ENCODE data around the gene NUDT3. TPM values are rescaled to one million over a fixed set of nuclear protein-coding genes. Genes with fewer than 3 reads are reported as not detected.

The NUDT3 gene
- polyA plus RNA-seq, 2 of the 4 experiments (the other 2 are of a cell fraction) = 5.2 to 13.4 TPM

DNA sequence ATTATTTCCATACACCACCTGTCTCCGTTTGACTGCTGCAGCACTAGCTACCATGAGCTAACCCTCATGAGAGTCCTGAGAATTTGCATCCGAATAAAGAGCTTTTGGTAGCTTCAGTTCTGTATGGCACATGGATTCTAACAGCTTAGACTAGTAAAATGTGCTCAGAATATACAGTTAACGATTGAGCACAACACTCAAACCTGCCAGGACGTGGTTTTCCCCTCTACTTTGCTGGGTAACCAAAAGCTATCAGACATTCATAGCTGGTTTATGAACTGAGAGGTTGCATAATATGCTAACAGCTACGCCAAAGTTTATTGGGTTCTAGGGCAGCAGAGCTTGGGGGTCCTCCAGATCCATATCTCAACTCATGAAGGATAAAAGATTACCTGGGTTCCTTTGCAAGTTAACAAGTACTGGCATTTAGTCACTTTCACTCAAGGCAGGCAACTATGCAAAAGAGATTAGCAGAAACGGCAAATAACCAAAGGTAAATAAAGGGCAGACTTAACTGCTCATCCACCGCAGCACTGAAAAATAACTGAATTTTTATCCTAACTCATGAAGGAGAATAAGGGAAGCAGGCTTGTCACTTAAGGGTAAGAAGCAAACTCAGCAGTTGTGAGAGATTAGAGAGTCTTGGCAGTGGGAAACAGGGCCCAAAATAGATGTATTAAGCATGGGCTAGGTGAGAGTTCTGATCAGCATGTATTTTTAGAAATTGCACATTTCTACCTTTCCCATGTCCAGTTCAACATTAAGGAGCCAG is 29.4 kb downstream of the NUDT3 start:
- DNase-seq (ENCODE audit: low read depth in 1 of 2, low spot score in 1 of 2) = no peak
- no peak for ATAC-seq
- H3K9me3 ChIP-seq = no peaks in the 10 kb centered on the region
- FAIRE-seq = no peak
- CTCF ChIA-PET = interaction anchor here (0.6 to 1.6 kb wide), 3 partner anchors 52 to 375 kb away, joined by 3 to 5 read pairs (median 3); no protein-coding TSS in a partner anchor
- WGBS (ENCODE audit: missing lambda C conversion rate) = 87% methylated on average over 7 of the region's 7 CpGs
- peaks cover 7% of the 10 kb centered on the region; the same call in 1 of the 3 replicates for H3K4me1 ChIP-seq
- no peak overlapping the region for H3K4me3 ChIP-seq
- H3K4me2 ChIP-seq = no peak overlapping the region
- POLR2A ChIA-PET = no interaction called here
- TF ChIP-seq GATA3 (IDR thresholded peaks at IDR 0.05; ENCODE audit: borderline replicate concordance) (no peak), CEBPB (IDR thresholded peaks at IDR 0.05) (no peak), HOXA7 (CRISPR knock-in tag; IDR thresholded peaks at IDR 0.05) (no peak), SREBF2 (IDR thresholded peaks at IDR 0.05) (no peak), RCOR1 (IDR thresholded peaks at IDR 0.05; ENCODE audit: low read depth, low read length) (no peak), CBX8 (IDR thresholded peaks at IDR 0.05) (no peak), NFE2L2 (conservative IDR thresholded peaks at IDR 0.05; ENCODE audit: low read length) (no peak), KDM5A (IDR thresholded peaks at IDR 0.05) (no peak), TP53 (CRISPR knock-in tag; IDR thresholded peaks at IDR 0.05) (no peak), TFCP2L1 (CRISPR knock-in tag; IDR thresholded peaks at IDR 0.05) (no peak), FOSB (CRISPR knock-in tag; IDR thresholded peaks at IDR 0.05) (no peak), PHF8 (IDR thresholded peaks at IDR 0.05; ENCODE audit: borderline replicate concordance, low read depth) (no peak), ESRRA (IDR thresholded peaks at IDR 0.05; ENCODE audit: borderline replicate concordance, low read length) (no peak), EHMT2 (IDR thresholded peaks at IDR 0.05; ENCODE audit: low read depth) (no peak)
- TF ChIP-seq, protein P1, sequence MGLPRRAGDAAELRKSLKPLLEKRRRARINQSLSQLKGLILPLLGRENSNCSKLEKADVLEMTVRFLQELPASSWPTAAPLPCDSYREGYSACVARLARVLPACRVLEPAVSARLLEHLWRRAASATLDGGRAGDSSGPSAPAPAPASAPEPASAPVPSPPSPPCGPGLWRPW (IDR thresholded peaks at IDR 0.05) = no peak
- TF ChIP-seq, protein P2, sequence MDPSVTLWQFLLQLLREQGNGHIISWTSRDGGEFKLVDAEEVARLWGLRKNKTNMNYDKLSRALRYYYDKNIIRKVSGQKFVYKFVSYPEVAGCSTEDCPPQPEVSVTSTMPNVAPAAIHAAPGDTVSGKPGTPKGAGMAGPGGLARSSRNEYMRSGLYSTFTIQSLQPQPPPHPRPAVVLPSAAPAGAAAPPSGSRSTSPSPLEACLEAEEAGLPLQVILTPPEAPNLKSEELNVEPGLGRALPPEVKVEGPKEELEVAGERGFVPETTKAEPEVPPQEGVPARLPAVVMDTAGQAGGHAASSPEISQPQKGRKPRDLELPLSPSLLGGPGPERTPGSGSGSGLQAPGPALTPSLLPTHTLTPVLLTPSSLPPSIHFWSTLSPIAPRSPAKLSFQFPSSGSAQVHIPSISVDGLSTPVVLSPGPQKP (IDR thresholded peaks at IDR 0.05; ENCODE audit: low read depth, low read length) = no peak
- no peak overlapping the region for H3K27ac ChIP-seq

DNA sequence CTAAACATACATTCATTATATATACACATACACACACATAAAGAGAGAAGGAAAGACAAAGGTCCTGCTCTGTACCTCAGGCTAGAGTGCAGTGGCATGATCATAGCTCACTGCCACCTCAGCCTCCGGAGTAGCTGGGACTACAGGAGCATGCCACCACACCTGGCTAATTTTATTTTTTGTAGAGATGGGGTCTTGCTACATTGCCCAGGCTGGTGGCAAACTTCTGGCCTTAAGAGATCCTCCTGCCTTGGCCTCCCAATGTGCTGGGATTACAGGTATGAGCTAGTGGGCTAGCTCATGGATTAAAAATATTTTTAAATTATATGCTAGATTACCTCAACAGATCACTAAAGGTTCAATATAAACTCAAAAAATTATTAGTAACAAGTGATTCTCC is 30.3 kb downstream of the NUDT3 start:
- Histone ChIP-seq H3K9me3 (no peaks in the 10 kb centered on the region), H3K27ac (no peak overlapping the region), H3K4me2 (no peak overlapping the region), H3K4me1 (peaks cover 7% of the 10 kb centered on the region; the same call in 1 of the 3 replicates), H3K4me3 (no peak overlapping the region)
- FAIRE-seq (no peak), ATAC-seq (no peak), DNase-seq (ENCODE audit: low read depth in 1 of 2, low spot score in 1 of 2) (no peak)
- WGBS (ENCODE audit: missing lambda C conversion rate) = 100% methylated on average over 1 of the region's 1 CpG
- TF ChIP-seq CHD2 (IDR thresholded peaks at IDR 0.05; ENCODE audit: low read length, partially characterized antibody) (no peak), TP53 (CRISPR knock-in tag; IDR thresholded peaks at IDR 0.05) (no peak), FOSB (CRISPR knock-in tag; IDR thresholded peaks at IDR 0.05) (no peak), RARB (CRISPR knock-in tag; IDR thresholded peaks at IDR 0.05) (no peak), CHD4 (IDR thresholded peaks at IDR 0.05; ENCODE audit: borderline replicate concordance) (no peak), ZFP36 (IDR thresholded peaks at IDR 0.05; ENCODE audit: borderline replicate concordance, partially characterized antibody) (no peak), POLR2A (IDR thresholded peaks at IDR 0.05; ENCODE audit: low read length) (no peak), RAD21 (conservative IDR thresholded peaks at IDR 0.05 in 1 of 2, IDR thresholded peaks at IDR 0.05 in 1 of 2) (no peak)
- TF ChIP-seq, protein P3, sequence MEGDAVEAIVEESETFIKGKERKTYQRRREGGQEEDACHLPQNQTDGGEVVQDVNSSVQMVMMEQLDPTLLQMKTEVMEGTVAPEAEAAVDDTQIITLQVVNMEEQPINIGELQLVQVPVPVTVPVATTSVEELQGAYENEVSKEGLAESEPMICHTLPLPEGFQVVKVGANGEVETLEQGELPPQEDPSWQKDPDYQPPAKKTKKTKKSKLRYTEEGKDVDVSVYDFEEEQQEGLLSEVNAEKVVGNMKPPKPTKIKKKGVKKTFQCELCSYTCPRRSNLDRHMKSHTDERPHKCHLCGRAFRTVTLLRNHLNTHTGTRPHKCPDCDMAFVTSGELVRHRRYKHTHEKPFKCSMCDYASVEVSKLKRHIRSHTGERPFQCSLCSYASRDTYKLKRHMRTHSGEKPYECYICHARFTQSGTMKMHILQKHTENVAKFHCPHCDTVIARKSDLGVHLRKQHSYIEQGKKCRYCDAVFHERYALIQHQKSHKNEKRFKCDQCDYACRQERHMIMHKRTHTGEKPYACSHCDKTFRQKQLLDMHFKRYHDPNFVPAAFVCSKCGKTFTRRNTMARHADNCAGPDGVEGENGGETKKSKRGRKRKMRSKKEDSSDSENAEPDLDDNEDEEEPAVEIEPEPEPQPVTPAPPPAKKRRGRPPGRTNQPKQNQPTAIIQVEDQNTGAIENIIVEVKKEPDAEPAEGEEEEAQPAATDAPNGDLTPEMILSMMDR (IDR thresholded peaks at IDR 0.05) = no peak
- ChIA-PET POLR2A (no interaction called here), CTCF (interaction anchor here (1.6 to 2.2 kb wide), 2 partner anchors 19 to 166 kb away, joined by 5 read pairs; no protein-coding TSS in a partner anchor)

Measured in A549 (cell line).